GM12891 (cell line): ENCODE data around the gene ARAP2.

Experiments used
- POLR2A ChIP-seq: IDR thresholded peaks from 2 replicates; pipeline ENCODE4 v1.6.1; 2011; ENCODE audit warnings: low read depth, low read length, control low read depth
- SPI1 ChIP-seq: IDR thresholded peaks from 2 replicates; pipeline ENCODE4 v1.6.1; 2011; ENCODE audit warnings: low read depth, low read length, control low read depth

- TF ChIP-seq SPI1: no peak
- TF ChIP-seq POLR2A: no peak
Measured at GRCh38 chr4:36115312-36115711, 129.0 kb downstream of the ARAP2 start.
